D721Med (cell line): ENCODE data around the gene LRRC27.

ENCODE experiments used
- DNase-seq: peaks from one replicate; pipeline ENCODE4 v3.0.0; 2011; ENCODE audit warnings: low spot score; ENCODE audit not compliant: insufficient read length
- FAIRE-seq: peaks from 2 replicates; lab custom pipeline; 2011; peaks lifted over from hg19 to GRCh38; lab: Jason Lieb, UNC
- TF ChIP-seq, protein P1 (sequence below): IDR thresholded peaks from 2 replicates; pipeline ENCODE4 v1.5.1; 2012; ENCODE audit warnings: mild to moderate bottlenecking, control low read depth; ENCODE audit not compliant: insufficient read depth; ENCODE audit errors: missing control alignments

The LRRC27 gene

DNA sequence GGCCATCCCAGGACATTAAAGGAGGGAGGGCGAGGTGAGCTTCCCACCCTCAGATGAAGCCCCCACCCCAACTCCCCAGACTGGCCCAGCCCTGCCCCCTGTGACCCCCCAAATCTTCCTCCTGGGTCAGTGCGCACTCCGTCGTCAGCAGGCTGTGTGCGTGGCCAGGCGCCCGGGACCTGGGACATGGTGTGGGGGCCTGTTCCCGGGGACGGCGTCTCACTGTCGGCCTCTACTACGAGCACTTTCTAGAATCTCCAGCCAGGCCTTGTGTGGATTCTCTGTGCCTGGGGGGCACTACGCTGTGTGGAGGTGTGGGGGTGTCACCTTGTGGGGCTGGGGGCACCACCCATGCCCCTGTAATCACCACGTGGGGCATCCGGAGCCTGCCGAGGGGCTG, 74.8 kb downstream of the LRRC27 start:
- TF ChIP-seq, protein P1, sequence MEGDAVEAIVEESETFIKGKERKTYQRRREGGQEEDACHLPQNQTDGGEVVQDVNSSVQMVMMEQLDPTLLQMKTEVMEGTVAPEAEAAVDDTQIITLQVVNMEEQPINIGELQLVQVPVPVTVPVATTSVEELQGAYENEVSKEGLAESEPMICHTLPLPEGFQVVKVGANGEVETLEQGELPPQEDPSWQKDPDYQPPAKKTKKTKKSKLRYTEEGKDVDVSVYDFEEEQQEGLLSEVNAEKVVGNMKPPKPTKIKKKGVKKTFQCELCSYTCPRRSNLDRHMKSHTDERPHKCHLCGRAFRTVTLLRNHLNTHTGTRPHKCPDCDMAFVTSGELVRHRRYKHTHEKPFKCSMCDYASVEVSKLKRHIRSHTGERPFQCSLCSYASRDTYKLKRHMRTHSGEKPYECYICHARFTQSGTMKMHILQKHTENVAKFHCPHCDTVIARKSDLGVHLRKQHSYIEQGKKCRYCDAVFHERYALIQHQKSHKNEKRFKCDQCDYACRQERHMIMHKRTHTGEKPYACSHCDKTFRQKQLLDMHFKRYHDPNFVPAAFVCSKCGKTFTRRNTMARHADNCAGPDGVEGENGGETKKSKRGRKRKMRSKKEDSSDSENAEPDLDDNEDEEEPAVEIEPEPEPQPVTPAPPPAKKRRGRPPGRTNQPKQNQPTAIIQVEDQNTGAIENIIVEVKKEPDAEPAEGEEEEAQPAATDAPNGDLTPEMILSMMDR, result no peak
- FAIRE-seq (no peak), DNase-seq (no peak)

DNA sequence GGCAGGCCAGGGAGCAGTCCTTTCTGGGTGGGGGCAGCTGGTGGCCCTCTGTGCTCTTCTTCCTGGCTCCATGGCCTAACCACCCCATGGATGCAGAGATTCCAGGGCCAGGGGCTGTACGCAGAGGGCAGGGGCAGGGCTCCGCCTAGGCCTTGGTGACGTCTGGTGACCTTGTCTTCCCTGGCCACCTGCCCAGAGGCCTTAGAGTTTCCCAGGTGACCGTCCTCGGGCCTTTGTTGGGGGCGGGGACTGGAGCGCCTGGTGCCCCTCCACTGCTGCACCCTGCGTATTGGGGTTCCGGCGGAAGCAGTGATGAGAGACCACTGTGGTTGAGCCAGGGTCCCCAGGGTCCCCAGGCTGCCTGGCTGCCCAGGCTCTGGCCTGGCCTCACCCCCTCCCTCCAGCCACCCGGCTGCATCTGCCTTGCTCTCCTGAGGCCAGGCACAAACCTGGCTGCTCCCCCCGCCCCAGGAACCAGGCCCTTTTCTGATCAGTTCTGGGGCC, 75.3 kb downstream of the LRRC27 start:
- no peak for FAIRE-seq
- TF ChIP-seq, protein P1, result no peak
- no peak for DNase-seq

DNA sequence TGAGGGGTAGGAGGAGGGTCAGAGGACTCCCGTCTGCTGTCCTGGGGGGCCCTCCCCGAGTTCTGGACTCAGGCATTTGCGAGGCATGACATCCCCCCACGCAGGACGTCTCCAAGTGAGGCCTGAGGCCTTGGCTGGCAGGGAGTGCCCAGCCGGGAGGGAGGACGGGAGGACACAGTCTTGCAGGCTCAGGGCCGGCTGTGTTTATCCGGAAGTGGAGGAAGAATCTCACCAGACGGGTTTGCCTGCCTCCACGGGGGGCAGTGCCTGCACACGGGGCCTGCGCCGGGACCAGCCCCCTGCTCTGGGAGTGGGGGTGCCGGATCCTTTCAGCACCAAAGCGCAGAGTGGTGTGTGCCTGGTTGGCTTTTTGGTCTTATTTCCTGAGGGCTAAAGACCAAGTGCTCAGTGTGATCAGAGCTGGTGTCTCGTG, 75.9 kb downstream of the LRRC27 start:
- FAIRE-seq, result no peak
- TF ChIP-seq, protein P1, result no peak

DNA sequence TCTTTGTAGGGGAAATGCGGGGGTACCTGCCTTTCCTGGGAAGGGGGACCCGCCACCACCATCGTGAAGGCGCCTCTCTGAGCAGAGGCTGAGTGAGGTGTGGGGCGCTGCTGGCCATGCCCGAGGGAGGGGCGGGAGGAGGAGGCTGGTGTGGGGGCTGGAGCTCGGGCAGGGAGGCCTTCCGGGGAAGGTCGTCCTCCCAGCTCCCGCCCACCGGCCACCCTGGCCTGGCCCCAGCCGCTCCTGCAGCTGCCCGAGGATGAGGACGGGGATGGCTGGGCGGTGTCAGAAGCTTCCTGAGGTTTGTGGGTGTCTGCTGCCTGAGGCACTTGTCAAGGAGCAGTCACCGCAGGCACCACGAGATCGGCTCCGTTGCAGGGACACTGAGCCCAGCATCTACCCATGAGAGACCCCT, 76.4 kb downstream of the LRRC27 start:
- DNase-seq (no peak), FAIRE-seq (no peak)
- TF ChIP-seq, protein P1, result no peak

More for the DNA sequence above, 75.9 kb downstream of the LRRC27 start:
- DNase-seq, result no peak

DNA sequence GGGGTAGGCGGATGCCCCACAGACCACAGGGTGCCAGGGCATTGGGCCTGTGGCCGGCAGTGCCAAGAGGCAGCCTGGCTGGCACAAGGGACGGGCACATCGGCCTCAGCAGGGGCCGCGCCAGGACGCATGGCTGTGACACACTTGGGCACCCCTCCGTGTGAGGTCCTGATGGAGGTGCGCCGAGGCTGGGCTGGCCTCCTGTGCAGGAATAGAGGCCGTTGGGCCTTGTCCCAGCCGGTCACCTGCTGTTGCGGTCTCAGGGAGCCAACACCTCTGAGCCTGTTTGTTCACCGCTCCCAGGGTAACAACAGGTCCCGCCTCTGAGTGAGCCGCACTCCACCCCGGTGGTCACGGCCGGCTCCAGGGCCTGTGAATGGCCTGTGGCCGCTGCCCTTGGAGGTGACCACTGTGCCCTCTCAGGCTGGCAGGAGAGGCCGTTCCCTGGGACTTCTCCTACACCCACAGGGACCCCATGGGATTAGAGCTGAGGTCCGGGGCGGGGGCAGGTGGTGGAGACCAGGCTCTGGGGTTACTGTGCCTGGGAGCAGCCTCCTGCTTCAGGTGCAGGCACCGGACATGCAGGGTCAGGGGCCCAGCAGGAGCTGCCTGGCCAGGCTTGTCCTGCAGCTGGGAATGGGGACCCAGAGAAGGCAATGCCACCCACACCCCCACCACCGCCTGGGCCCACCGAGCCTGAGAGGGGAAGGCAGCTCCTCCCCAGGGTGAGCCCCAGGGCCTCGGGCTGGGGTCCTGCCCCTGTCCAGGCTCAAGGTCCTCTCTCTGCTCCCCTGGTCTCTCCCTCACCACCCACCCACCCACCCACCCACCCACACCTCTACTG, 77.1 kb downstream of the LRRC27 start:
- DNase-seq (no peak), FAIRE-seq (no peak)
- TF ChIP-seq, protein P1, result no peak

DNA sequence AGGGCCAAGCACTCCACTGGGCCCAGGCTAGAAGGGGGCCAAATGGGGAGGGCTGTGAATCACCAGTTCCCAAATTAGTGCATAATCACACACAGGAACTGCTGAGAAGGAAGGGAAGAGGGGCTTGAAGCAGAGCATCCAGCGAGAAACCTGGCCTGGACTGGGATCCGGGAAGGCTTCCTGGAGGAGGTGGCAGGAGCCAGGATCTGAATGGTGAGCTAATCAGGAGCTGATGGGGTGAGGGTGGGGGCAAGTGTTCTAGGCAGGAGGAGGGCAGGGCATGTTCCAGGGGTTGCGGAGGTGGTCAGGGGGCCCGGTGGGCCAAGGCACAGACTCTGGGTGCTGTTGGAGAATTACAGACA, 77.7 kb downstream of the LRRC27 start:
- FAIRE-seq, result no peak
- TF ChIP-seq, protein P1, result no peak

DNA sequence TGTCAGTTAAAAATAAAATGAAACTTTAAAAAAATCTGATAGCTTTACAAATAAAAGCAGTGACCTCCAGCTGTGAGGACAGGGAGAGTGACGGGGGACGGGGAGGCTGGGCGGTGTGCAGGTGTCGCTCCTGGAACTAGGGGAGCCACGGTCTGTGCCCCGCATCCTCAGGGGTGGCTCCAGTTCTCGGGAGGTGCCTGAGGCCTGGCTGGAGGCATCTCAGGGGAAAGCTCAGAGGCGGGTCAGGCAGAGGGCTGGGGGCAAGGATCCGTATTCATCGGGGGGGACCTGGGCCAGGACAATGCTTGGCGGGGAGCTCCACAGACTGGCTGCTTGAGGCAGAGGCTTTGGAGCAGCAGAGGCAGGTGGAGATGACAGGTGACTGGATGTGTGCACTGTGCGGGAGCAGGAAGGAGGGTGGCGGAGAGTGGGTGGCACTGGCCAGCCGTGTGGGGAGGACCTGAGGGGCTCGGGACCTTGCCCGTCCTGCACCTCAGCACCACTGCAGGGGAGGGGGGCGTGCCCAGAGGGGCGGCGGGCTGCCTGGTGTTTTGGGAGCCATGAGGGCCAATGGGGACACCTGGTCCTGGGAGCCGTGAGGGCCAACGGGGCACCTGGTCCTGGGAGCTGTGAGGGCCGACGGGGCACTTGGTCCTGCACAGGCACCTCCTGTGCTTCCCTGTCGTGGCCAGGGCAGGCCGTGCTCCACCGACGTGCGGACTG, 78.2 kb downstream of the LRRC27 start:
- DNase-seq (no peak), FAIRE-seq (no peak)
- TF ChIP-seq, protein P1, result no peak

More for the DNA sequence above, 77.7 kb downstream of the LRRC27 start:
- DNase-seq, result no peak
